ENCODE measurements around the gene NLRC5. TPM values are rescaled to one million over a fixed set of nuclear protein-coding genes. Genes with fewer than 3 reads are reported as not detected.

NLRC5 gene
- total RNA-seq, 1 experiment from 2014 or later: 2.4 TPM

- H2AFZ ChIP-seq (ENCODE audit: low read length): no peak overlapping the region
- no peak overlapping the region for H4K5ac ChIP-seq (ENCODE audit: insufficient read length, low read depth, low read length)
- H3K9me3 ChIP-seq (ENCODE audit: control insufficient read depth, low read depth, low read length): no peaks in the 10 kb centered on the region
- no peaks in the 10 kb centered on the region for H3K23me2 ChIP-seq (ENCODE audit: insufficient read length, low read depth, low read length, poor library complexity, severe bottlenecking)
- no peak overlapping the region for H2BK12ac ChIP-seq (ENCODE audit: insufficient read length, low read depth, low read length)
- H4K20me1 ChIP-seq (ENCODE audit: control insufficient read depth, insufficient read depth, insufficient read length): no peaks in the 10 kb centered on the region
- peaks cover 3% of the 10 kb centered on the region for H3K27me3 Mint-ChIP-seq (ENCODE audit: low read depth)
- no peak overlapping the region for H3K23ac ChIP-seq (ENCODE audit: insufficient read length, low read depth, low read length)
- H2BK120ac ChIP-seq (ENCODE audit: low read depth, low read length, poor library complexity, severe bottlenecking): no peak overlapping the region
- no peaks in the 10 kb centered on the region for H3K4me1 ChIP-seq (ENCODE audit: insufficient read depth, low read length)
- H3K4me3 Mint-ChIP-seq: no peak overlapping the region
- H3K36me3 Mint-ChIP-seq (ENCODE audit: insufficient read depth in 1 of 3, low read depth in 3 of 3): no peaks in the 10 kb centered on the region
- H3K27ac ChIP-seq (ENCODE audit: insufficient read length, low read depth, low read length): no peak overlapping the region
- H2BK5ac ChIP-seq (ENCODE audit: insufficient read length, low read length): no peak overlapping the region
- H3K27ac Mint-ChIP-seq: peak overlapping the region in 1 of 3 experiments; percentile 52; a peak in 1 of 7 replicates
- WGBS (ENCODE audit: extremely low coverage, insufficient read length, low lambda C conversion rate): no CpG with 5 or more reads among the region's 4 CpGs
- H2AK5ac ChIP-seq (ENCODE audit: insufficient read length, low read length): no peak overlapping the region
- H3K18ac ChIP-seq (ENCODE audit: insufficient read length, low read depth, low read length): no peak overlapping the region
- H2BK15ac ChIP-seq (ENCODE audit: low read depth, low read length): no peak overlapping the region
- no peak overlapping the region for H3K4ac ChIP-seq (ENCODE audit: low read depth, low read length)
- H2BK20ac ChIP-seq (ENCODE audit: low read depth, low read length, poor library complexity, severe bottlenecking): no peak overlapping the region
- no peaks in the 10 kb centered on the region for H3K79me2 ChIP-seq (ENCODE audit: insufficient read depth, low read length)
- no peak for TF ChIP-seq CTCF (conservative IDR thresholded peaks at IDR 0.05)
- no peaks in the 10 kb centered on the region for H3K27me3 ChIP-seq (ENCODE audit: insufficient read depth, low read length)
- H3T11ph ChIP-seq (ENCODE audit: low read length): no peak overlapping the region
- no peak overlapping the region for H3K56ac ChIP-seq (ENCODE audit: insufficient read length, low read depth, low read length)
- H3K9ac ChIP-seq (ENCODE audit: extremely low read depth, insufficient read length, low read length): no peak overlapping the region
- H3K9me3 Mint-ChIP-seq: no peaks in the 10 kb centered on the region
- DNase-seq: peak; percentile 47
- no peaks in the 10 kb centered on the region for H3K79me1 ChIP-seq (ENCODE audit: insufficient read depth, low read depth, low read length, poor library complexity, severe bottlenecking)
- H3K14ac ChIP-seq (ENCODE audit: insufficient read depth, low read length): no peak overlapping the region
- no peak overlapping the region for H3K4me2 ChIP-seq (ENCODE audit: insufficient read depth, insufficient read length, low read length)
- H4K8ac ChIP-seq (replicated peaks; ENCODE audit: insufficient read length, low read depth, low read length): no peak overlapping the region
- H4K91ac ChIP-seq (ENCODE audit: insufficient read length, low read depth, low read length): no peak overlapping the region
- H3K4me1 Mint-ChIP-seq: peaks cover 9 to 12% of the 10 kb centered on the region in 2 experiments; a peak in 3 of 4 replicates
These were observed 38.7 kb downstream of the NLRC5 start for GRCh38 chr16:57028086-57028485.

Data from H9 (cell line).